DND-41 (cell line): ENCODE measurements around the gene IRF6.

Experiments used
- ATAC-seq: fragments of 200-7000 bp; cut with Tn5 transposase; 3 replicates; pipeline ENCODE4 v1.9.1; 2021; ENCODE audit warnings: low read depth; ENCODE audit not compliant: insufficient read depth
- DNase-seq: peaks from one replicate; pipeline ENCODE4 v3.0.0-alpha.2; 2020
- H2AFZ ChIP-seq: 2 replicates; pipeline ENCODE4 v1.6.0; 2012; ENCODE audit warnings: low read depth, low read length
- H3K27ac ChIP-seq: 2 replicates; pipeline ENCODE4 v1.5.1; 2012; ENCODE audit warnings: low read length, inconsistent platforms
- H3K27me3 ChIP-seq: fragments of 200-600 bp; sonication (generic); 2 replicates; pipeline ENCODE4 v1.6.0; 2012; ENCODE audit warnings: low read length, mild to moderate bottlenecking, inconsistent platforms; ENCODE audit not compliant: insufficient read depth, poor library complexity
- H3K36me3 ChIP-seq: 2 replicates; pipeline ENCODE4 v1.5.1; 2012; ENCODE audit warnings: low read length, inconsistent platforms; ENCODE audit not compliant: insufficient read depth
- H3K4me1 ChIP-seq: 2 replicates; pipeline ENCODE4 v1.5.1; 2012; ENCODE audit warnings: mild to moderate bottlenecking, low read length; ENCODE audit not compliant: insufficient read depth
- H3K4me2 ChIP-seq: 2 replicates; pipeline ENCODE4 v1.6.0; 2012; ENCODE audit warnings: mild to moderate bottlenecking, moderate library complexity, low read length, inconsistent platforms; ENCODE audit not compliant: insufficient read depth
- H3K4me3 ChIP-seq, 2 experiments: fragments of 200-600 bp in 1 of 2; shearing (Covaris generic) in 1 of 2; 2 replicates each; pipeline ENCODE4 v1.5.1; 2012 to 2016; ENCODE audit warnings: inconsistent platforms in 2 of 2, low read length in 2 of 2, mild to moderate bottlenecking in 2 of 2, low read depth in 1 of 2, moderate library complexity in 1 of 2
- H3K79me2 ChIP-seq: 2 replicates; pipeline ENCODE4 v1.6.0; 2012; ENCODE audit warnings: low read length, inconsistent platforms; ENCODE audit not compliant: insufficient read depth
- H3K9ac ChIP-seq: 2 replicates; pipeline ENCODE4 v1.6.0; 2012; ENCODE audit warnings: low read depth, mild to moderate bottlenecking, inconsistent platforms, low read length, moderate library complexity
- H3K9me3 ChIP-seq: 2 replicates; pipeline ENCODE4 v1.5.1; 2012; ENCODE audit warnings: low read length, moderate library complexity, mild to moderate bottlenecking, inconsistent platforms; ENCODE audit not compliant: insufficient read depth, severe bottlenecking
- H4K20me1 ChIP-seq: 2 replicates; pipeline ENCODE4 v1.6.0; 2012; ENCODE audit warnings: low read length; ENCODE audit not compliant: insufficient read depth
- EZH2 ChIP-seq: IDR thresholded peaks from 3 replicates; pipeline ENCODE4 v1.6.1; 2012; ENCODE audit warnings: borderline replicate concordance, low read depth, mild to moderate bottlenecking, moderate library complexity, low read length, inconsistent platforms; ENCODE audit not compliant: severe bottlenecking
- TF ChIP-seq, protein P1 (sequence below): IDR thresholded peaks from 2 replicates; pipeline ENCODE4 v1.5.1; 2012; ENCODE audit warnings: borderline replicate concordance, low read length, moderate library complexity, mild to moderate bottlenecking; ENCODE audit not compliant: poor library complexity, severe bottlenecking; ENCODE audit errors: extremely low read depth

IRF6 gene

DNA sequence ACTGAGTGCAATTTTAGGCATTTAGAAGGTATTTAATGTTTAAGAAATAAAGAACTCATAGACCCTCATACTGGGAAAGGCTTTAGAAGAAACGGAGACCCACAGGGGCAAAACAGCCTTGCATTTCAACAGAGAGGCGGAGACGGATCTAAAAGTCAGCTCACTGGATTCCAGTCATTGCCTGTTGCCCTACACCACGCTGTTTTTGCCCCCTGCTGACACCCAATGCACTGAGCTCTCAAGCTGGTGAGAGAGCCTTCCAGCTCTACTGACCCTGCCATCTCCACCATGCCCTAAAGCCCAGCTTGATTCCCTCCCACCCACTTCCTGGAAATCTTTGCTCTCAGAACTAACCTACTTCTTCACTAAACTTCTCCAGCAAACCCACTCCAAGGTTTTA lies 57.3 kb downstream of the IRF6 start:
- Histone ChIP-seq H2AFZ (0 out of 2 replicates have a peak overlapping the region, but pooled peaks have one; percentile 8), H3K4me3 (no peak overlapping the region), H3K27ac (no peak overlapping the region), H3K4me1 (no peaks in the 10 kb centered on the region), H3K9ac (no peak overlapping the region), H3K79me2 (no peaks in the 10 kb centered on the region), H4K20me1 (no peaks in the 10 kb centered on the region), H3K9me3 (no peaks in the 10 kb centered on the region), H3K27me3 (no peaks in the 10 kb centered on the region), H3K4me2 (no peak overlapping the region), H3K36me3 (no peaks in the 10 kb centered on the region)
- TF ChIP-seq, protein P1, sequence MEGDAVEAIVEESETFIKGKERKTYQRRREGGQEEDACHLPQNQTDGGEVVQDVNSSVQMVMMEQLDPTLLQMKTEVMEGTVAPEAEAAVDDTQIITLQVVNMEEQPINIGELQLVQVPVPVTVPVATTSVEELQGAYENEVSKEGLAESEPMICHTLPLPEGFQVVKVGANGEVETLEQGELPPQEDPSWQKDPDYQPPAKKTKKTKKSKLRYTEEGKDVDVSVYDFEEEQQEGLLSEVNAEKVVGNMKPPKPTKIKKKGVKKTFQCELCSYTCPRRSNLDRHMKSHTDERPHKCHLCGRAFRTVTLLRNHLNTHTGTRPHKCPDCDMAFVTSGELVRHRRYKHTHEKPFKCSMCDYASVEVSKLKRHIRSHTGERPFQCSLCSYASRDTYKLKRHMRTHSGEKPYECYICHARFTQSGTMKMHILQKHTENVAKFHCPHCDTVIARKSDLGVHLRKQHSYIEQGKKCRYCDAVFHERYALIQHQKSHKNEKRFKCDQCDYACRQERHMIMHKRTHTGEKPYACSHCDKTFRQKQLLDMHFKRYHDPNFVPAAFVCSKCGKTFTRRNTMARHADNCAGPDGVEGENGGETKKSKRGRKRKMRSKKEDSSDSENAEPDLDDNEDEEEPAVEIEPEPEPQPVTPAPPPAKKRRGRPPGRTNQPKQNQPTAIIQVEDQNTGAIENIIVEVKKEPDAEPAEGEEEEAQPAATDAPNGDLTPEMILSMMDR: no peak
- no peak for TF ChIP-seq EZH2
- DNase-seq (no peak), ATAC-seq (no peak)

DNA sequence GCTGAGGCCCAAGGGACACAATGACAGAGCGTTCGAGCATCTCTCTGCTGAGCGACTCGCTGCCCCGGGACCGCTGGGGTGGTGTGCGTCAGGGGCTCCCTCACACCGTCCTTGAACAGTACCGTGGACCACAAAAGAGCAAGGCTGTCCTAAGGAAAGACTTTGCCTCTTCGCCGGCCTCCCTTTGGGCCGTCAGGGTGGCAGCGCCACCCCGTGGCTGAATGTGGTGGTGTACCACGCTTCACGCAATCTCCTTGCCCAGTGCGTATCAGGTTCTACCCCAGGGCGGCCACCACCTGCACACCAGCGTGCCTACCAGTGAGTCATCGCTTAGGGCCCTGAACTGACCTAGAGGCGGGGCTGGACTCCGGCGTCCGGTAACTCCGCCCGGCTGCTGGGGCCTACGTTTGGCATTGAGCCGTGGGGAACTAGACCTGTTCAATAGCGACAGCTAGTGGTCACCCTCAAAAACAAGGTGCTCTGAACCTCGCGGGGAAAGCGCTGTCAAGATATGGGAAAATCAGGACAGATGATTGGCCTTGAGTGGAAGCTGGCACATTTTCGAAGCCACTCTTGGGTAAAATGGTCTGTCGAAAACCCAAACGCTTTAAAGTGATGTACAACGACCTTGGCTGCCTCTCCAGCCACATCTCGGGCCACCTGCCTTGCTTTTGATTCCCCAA lies 58.2 kb downstream of the IRF6 start:
- Histone ChIP-seq H3K36me3 (no peaks in the 10 kb centered on the region), H3K4me1 (no peaks in the 10 kb centered on the region), H3K9me3 (no peaks in the 10 kb centered on the region), H4K20me1 (no peaks in the 10 kb centered on the region), H3K79me2 (no peaks in the 10 kb centered on the region), H2AFZ (no peak overlapping the region), H3K9ac (no peak overlapping the region), H3K27me3 (no peaks in the 10 kb centered on the region), H3K27ac (no peak overlapping the region), H3K4me2 (no peak overlapping the region), H3K4me3 (no peak overlapping the region)
- no peak for DNase-seq
- ATAC-seq: peak; percentile 17; the same call in 1 of the 3 replicates
- TF ChIP-seq, protein P1: peak; percentile 42
- no peak for TF ChIP-seq EZH2

DNA sequence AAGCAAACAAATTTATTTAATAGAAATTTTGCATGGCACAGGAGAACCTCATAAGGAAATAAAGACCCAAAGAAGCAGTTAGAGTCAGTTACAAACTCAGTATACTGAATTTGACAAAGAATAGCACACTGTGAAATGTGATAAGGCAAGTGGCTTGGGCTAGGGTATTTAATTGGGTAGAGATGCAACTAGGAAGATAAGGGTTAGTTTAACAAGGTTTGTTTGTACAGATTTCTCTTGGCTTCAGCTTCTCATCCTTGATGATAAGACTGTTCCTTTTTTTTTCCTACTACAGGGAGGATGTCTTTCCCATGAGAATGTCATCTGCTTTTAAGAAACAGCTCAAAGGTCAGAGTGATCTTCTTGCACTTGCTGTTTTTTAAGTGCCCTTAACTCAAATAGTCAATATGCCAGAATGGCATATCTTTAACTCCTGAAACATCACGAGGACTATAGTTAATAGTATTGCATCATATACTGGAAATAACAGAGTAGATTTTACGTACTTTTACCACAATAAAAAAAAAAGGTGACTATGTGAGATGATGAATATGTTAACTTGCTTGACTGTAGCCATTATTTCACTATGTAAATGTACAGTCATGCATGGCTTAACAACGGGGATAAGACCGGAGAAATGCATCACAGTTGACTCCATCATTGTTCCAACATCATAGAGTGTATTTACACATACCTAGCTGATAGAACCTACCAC lies 59.3 kb downstream of the IRF6 start:
- DNase-seq (no peak), ATAC-seq (no peak)
- no peak overlapping the region for H3K4me2 ChIP-seq
- H2AFZ ChIP-seq: no peak overlapping the region
- no peaks in the 10 kb centered on the region for H3K27me3 ChIP-seq
- no peak overlapping the region for H3K27ac ChIP-seq
- no peaks in the 10 kb centered on the region for H3K36me3 ChIP-seq
- H3K4me3 ChIP-seq: no peak overlapping the region
- H3K9ac ChIP-seq: no peak overlapping the region
- TF ChIP-seq EZH2: no peak
- TF ChIP-seq, protein P1: no peak
- H3K9me3 ChIP-seq: no peaks in the 10 kb centered on the region
- no peaks in the 10 kb centered on the region for H3K4me1 ChIP-seq
- no peaks in the 10 kb centered on the region for H4K20me1 ChIP-seq
- H3K79me2 ChIP-seq: no peaks in the 10 kb centered on the region
